Measurements from ENCODE around the gene EHD3. TPM values are rescaled to one million over a fixed set of nuclear protein-coding genes. Genes with fewer than 3 reads are reported as not detected.

EHD3 gene
- total and polyA plus RNA-seq, 2 of the 4 experiments (the other 2 are of a cell fraction): 29.1 to 39.8 TPM

- H2BK5ac ChIP-seq (ENCODE audit: low read depth, low read length, poor library complexity, severe bottlenecking): no peak overlapping the region
- H3K27me3 ChIP-seq (ENCODE audit: control insufficient read depth, insufficient read depth, low read length): peaks cover 2% of the 10 kb centered on the region
- no peak overlapping the region for H2BK120ac ChIP-seq (ENCODE audit: low read depth, low read length)
- no peaks in the 10 kb centered on the region for H4K20me1 ChIP-seq (ENCODE audit: insufficient read depth, low read length)
- H2AK9ac ChIP-seq (replicated peaks; ENCODE audit: low read depth, low read length, poor library complexity): no peak overlapping the region
- H3K4me3 ChIP-seq (ENCODE audit: insufficient read depth, low read depth, low read length): no peak overlapping the region
- no peak overlapping the region for H2BK20ac ChIP-seq (ENCODE audit: low read depth, low read length)
- H3K79me1 ChIP-seq (ENCODE audit: low read depth in 1 of 2, low read length in 2 of 2): no peaks in the 10 kb centered on the region
- no peak overlapping the region for H2BK15ac ChIP-seq (ENCODE audit: low read depth, low read length)
- H3K23ac ChIP-seq (ENCODE audit: low read depth, low read length): no peak overlapping the region
- H3K27ac ChIP-seq (ENCODE audit: insufficient read depth, low read length): no peak overlapping the region
- H3K14ac ChIP-seq (replicated peaks; ENCODE audit: low read depth, low read length): no peak overlapping the region
- no peak overlapping the region for H3K18ac ChIP-seq (ENCODE audit: low read depth, low read length)
- DNase-seq (no peak), ATAC-seq (ENCODE audit: low read depth) (no peak)
- WGBS, 2 experiments (ENCODE audit: extremely low coverage in 2 of 2, insufficient read length in 1 of 2): no CpG with 5 or more reads among the region's 1 CpG
- in situ Hi-C loops (cut with MboI; ENCODE audit: low sequenced_read_pairs): no loop called here
- ChIA-PET POLR2A (ENCODE audit: unreplicated experiment) (no interaction called here), CTCF (no interaction called here)
- dilution Hi-C loops (cut with HindIII; ENCODE audit: low sequenced_read_pairs, unreplicated experiment): no loop called here
- no peaks in the 10 kb centered on the region for H3K4me1 ChIP-seq (ENCODE audit: control insufficient read depth, insufficient read depth, low read length)
- no peaks in the 10 kb centered on the region for H3K36me3 ChIP-seq (ENCODE audit: control insufficient read depth, insufficient read depth, low read length)
- H3K4me2 ChIP-seq (ENCODE audit: low read depth, low read length): no peak overlapping the region
- BruUV-seq (replicated peaks): no TSS peak
- H3K56ac ChIP-seq (ENCODE audit: extremely low read depth, insufficient read depth, low read length): no peak overlapping the region
- H2AK5ac ChIP-seq (ENCODE audit: low read depth, low read length): no peak overlapping the region
- H4K91ac ChIP-seq (ENCODE audit: insufficient read depth, low read depth, low read length): no peak overlapping the region
- no peaks in the 10 kb centered on the region for H3K9me1 ChIP-seq (ENCODE audit: insufficient read depth, low read length)
- H3K9me3 ChIP-seq (ENCODE audit: control insufficient read depth, insufficient read depth, low read length): no peaks in the 10 kb centered on the region
- H3K9ac ChIP-seq (ENCODE audit: low read depth, low read length): no peak overlapping the region
- H4K5ac ChIP-seq (ENCODE audit: low read depth, low read length): no peak overlapping the region
- H3K4ac ChIP-seq (ENCODE audit: low read depth, low read length): no peak overlapping the region
- no peak overlapping the region for H4K8ac ChIP-seq (ENCODE audit: low read depth in 2 of 2, low read length in 2 of 2)
- TF ChIP-seq ELK1 (IDR thresholded peaks at IDR 0.05; ENCODE audit: borderline replicate concordance, low read depth, low read length) (no peak), USF2 (IDR thresholded peaks at IDR 0.05; ENCODE audit: low read depth, low read length) (no peak), CTCF (conservative IDR thresholded peaks at IDR 0.05; ENCODE audit: low read depth, low read length) (no peak), MAZ (IDR thresholded peaks at IDR 0.05; ENCODE audit: borderline replicate concordance, low read depth, low read length) (no peak), CHD1 (IDR thresholded peaks at IDR 0.05; ENCODE audit: low read depth, low read length) (no peak), NFE2L2 (IDR thresholded peaks at IDR 0.05; ENCODE audit: low read depth, low read length) (no peak), SMC3 (IDR thresholded peaks at IDR 0.05; ENCODE audit: low read depth, low read length) (no peak), RFX5 (IDR thresholded peaks at IDR 0.05; ENCODE audit: low read depth, low read length) (no peak), FOS (IDR thresholded peaks at IDR 0.05; ENCODE audit: low read depth, low read length) (no peak), CEBPB (IDR thresholded peaks at IDR 0.05; ENCODE audit: low read depth, low read length) (no peak), RAD21 (IDR thresholded peaks at IDR 0.05; ENCODE audit: low read length) (no peak)
- no peak overlapping the region for H2AFZ ChIP-seq (replicated peaks; ENCODE audit: low read length, poor library complexity)
- intact Hi-C loops (cut with micrococcal nuclease): no loop called here
Measured at GRCh38 chr2:31208240-31208639, 25.7 kb upstream of the EHD3 start.
